Vagina (tissue), 2 donors: Measurements from ENCODE around the gene HBEGF. TPM values are rescaled to one million over a fixed set of nuclear protein-coding genes. Genes with fewer than 3 reads are reported as not detected.

Experiments used
- DNase-seq, 2 donors: peaks; one replicate each; pipeline ENCODE4 v3.0.0-alpha.2; 2017; ENCODE audit errors: extremely low spot score in 2 of 2
- H3K27ac ChIP-seq: fragments of 200-600 bp; sonication (generic); one replicate; pipeline ENCODE4 v1.5.1; 2019
- H3K27me3 ChIP-seq: fragments of 200-600 bp; sonication (generic); one replicate; pipeline ENCODE4 v1.5.1; 2019
- H3K36me3 ChIP-seq, 2 donors: fragments of 200-600 bp; sonication (generic); one replicate each; pipeline ENCODE4 v1.5.1; 2017 to 2019
- H3K4me1 ChIP-seq: fragments of 200-600 bp; sonication (generic); one replicate; pipeline ENCODE4 v1.5.1; 2019
- H3K4me3 ChIP-seq, 2 donors: fragments of 200-600 bp; sonication (generic); 1 replicate in 1 of 2; 2 replicates in 1 of 2; pipeline ENCODE4 v1.5.1; 2016 to 2019
- H3K9me3 ChIP-seq: fragments of 200-600 bp; sonication (generic); one replicate; pipeline ENCODE4 v1.5.1; 2019
- CTCF ChIP-seq, 3 experiments: fragments of 450-650 bp in 2 of 3; fragments of 200-600 bp in 1 of 3; sonication (generic) in 1 of 3; IDR thresholded peaks; one replicate each; pipeline ENCODE4 v1.5.1; 2017 to 2019; ENCODE audit warnings: antibody characterized with exemption in 3 of 3, mild to moderate bottlenecking in 2 of 3, moderate library complexity in 2 of 3
- POLR2A ChIP-seq, 2 donors: fragments of 450-650 bp; IDR thresholded peaks; one replicate each; pipeline ENCODE4 v1.6.1; 2017; ENCODE audit warnings: antibody characterized with exemption in 2 of 2, mild to moderate bottlenecking in 2 of 2, moderate library complexity in 2 of 2
- POLR2AphosphoS5 ChIP-seq, 2 donors: sonication (generic); formaldehyde crosslinking; IDR thresholded peaks; one replicate each; pipeline ENCODE4 v1.9.0; 2017; ENCODE audit warnings: antibody characterized with exemption in 2 of 2, mild to moderate bottlenecking in 2 of 2, low read depth in 1 of 2; ENCODE audit not compliant: insufficient read depth in 1 of 2
- intact Hi-C: fragments of 100-400 bp; cut with DNase I; formaldehyde crosslinking; loops from one replicate; pipeline ENCODE4 v1.15.1; 2023
- total RNA-seq: library from RNA; depleted of rRNA; stranded (reverse); fragments of >200 nt; gene quantifications from one replicate; pipeline ENCODE4 v1.2.3, GENCODE V29; 2016

The HBEGF gene
- total RNA-seq, 1 donor from 2014 or later, result 16.2 TPM

GRCh38 chr5:140324041-140324600 is 22.3 kb downstream of the HBEGF start:
- TF ChIP-seq CTCF (IDR thresholded peaks at IDR 0.05) (no peak), POLR2AphosphoS5 (IDR thresholded peaks at IDR 0.05; ENCODE audit: insufficient read depth in 1 of 2, low read depth in 1 of 2) (no peak), POLR2A (IDR thresholded peaks at IDR 0.05) (no peak)
- H3K27ac ChIP-seq, result peak overlapping the region; percentile 70
- intact Hi-C loops, result no loop called here
- no peaks in the 10 kb centered on the region for H3K9me3 ChIP-seq
- H3K4me3 ChIP-seq, result no peak overlapping the region
- no peak for DNase-seq
- no peaks in the 10 kb centered on the region for H3K27me3 ChIP-seq
- peaks cover 36% of the 10 kb centered on the region for H3K4me1 ChIP-seq
- no peaks in the 10 kb centered on the region for H3K36me3 ChIP-seq

GRCh38 chr5:140322751-140323731 is 23.4 kb downstream of the HBEGF start:
- TF ChIP-seq CTCF (IDR thresholded peaks at IDR 0.05), result no peak
- no peak for TF ChIP-seq POLR2AphosphoS5 (IDR thresholded peaks at IDR 0.05; ENCODE audit: insufficient read depth in 1 of 2, low read depth in 1 of 2)
- no peak for TF ChIP-seq POLR2A (IDR thresholded peaks at IDR 0.05)
- Histone ChIP-seq H3K9me3 (no peaks in the 10 kb centered on the region), H3K36me3 (no peaks in the 10 kb centered on the region), H3K4me1 (peaks cover 36% of the 10 kb centered on the region), H3K4me3 (no peak overlapping the region), H3K27ac (peak overlapping the region; percentile 70), H3K27me3 (no peaks in the 10 kb centered on the region)
- intact Hi-C loops, result no loop called here
- DNase-seq, result no peak

- Histone ChIP-seq H3K4me3 (no peak overlapping the region), H3K4me1 (peaks cover 36% of the 10 kb centered on the region), H3K9me3 (no peaks in the 10 kb centered on the region), H3K36me3 (no peaks in the 10 kb centered on the region), H3K27me3 (no peaks in the 10 kb centered on the region), H3K27ac (peak overlapping the region; percentile 70)
- no peak for DNase-seq
- no peak for TF ChIP-seq POLR2AphosphoS5 (IDR thresholded peaks at IDR 0.05; ENCODE audit: insufficient read depth in 1 of 2, low read depth in 1 of 2)
- TF ChIP-seq CTCF (IDR thresholded peaks at IDR 0.05), result no peak
- TF ChIP-seq POLR2A (IDR thresholded peaks at IDR 0.05), result no peak
- intact Hi-C loops, result no loop called here
Observed at GRCh38 chr5:140321796-140322195, 24.6 kb downstream of the HBEGF start.

GRCh38 chr5:140319833-140320232 is 26.6 kb downstream of the HBEGF start:
- intact Hi-C loops, result no loop called here
- no peaks in the 10 kb centered on the region for H3K27me3 ChIP-seq
- H3K9me3 ChIP-seq, result no peaks in the 10 kb centered on the region
- no peaks in the 10 kb centered on the region for H3K36me3 ChIP-seq
- no peak overlapping the region for H3K27ac ChIP-seq
- H3K4me1 ChIP-seq, result peaks cover 30% of the 10 kb centered on the region
- no peak overlapping the region for H3K4me3 ChIP-seq
- DNase-seq, result peak in 1 of 2 donors; percentile 69
- TF ChIP-seq CTCF (IDR thresholded peaks at IDR 0.05) (no peak), POLR2AphosphoS5 (IDR thresholded peaks at IDR 0.05; ENCODE audit: insufficient read depth in 1 of 2, low read depth in 1 of 2) (no peak), POLR2A (IDR thresholded peaks at IDR 0.05) (no peak)
